Ovary (tissue), 9 donors: ENCODE measurements around the gene MCFD2. TPM values are rescaled to one million over a fixed set of nuclear protein-coding genes. Genes with fewer than 3 reads are reported as not detected.

Experiments
- DNase-seq, 5 donors: peaks; one replicate each; pipeline ENCODE4 v3.0.0-alpha.2; 2019 to 2020
- H3K27ac ChIP-seq, 2 donors: fragments of 200-600 bp; one replicate each; pipeline versions ENCODE4 v1.5.1 to v1.8.0; 2019 to 2022
- H3K27me3 ChIP-seq: fragments of 200-600 bp; one replicate; pipeline ENCODE4 v1.8.0; 2022
- H3K36me3 ChIP-seq: fragments of 200-600 bp; sonication (generic); one replicate; pipeline ENCODE4 v1.5.1; 2019
- H3K4me1 ChIP-seq: one replicate; pipeline ENCODE4 v1.8.1; 2013; ENCODE audit warnings: mild to moderate bottlenecking, moderate library complexity; ENCODE audit not compliant: insufficient read depth
- H3K4me3 ChIP-seq: fragments of 200-600 bp; sonication (generic); one replicate; pipeline ENCODE4 v1.5.1; 2017
- H3K9me3 ChIP-seq, 2 donors: fragments of 200-600 bp in 1 of 2; sonication (generic) in 1 of 2; one replicate each; pipeline versions ENCODE4 v1.5.1 to v1.8.1; 2013 to 2019; ENCODE audit warnings: mild to moderate bottlenecking in 1 of 2, moderate library complexity in 1 of 2
- CTCF ChIP-seq, 3 donors: fragments of 450-650 bp in 2 of 3; fragments of 200-600 bp in 1 of 3; IDR thresholded peaks; one replicate each; pipeline versions ENCODE4 v1.5.1 to v1.8.0; 2016 to 2022; ENCODE audit warnings: antibody characterized with exemption in 3 of 3, mild to moderate bottlenecking in 1 of 3
- EP300 ChIP-seq: sonication (generic); formaldehyde crosslinking; IDR thresholded peaks from one replicate; pipeline ENCODE4 v1.6.1; 2017; ENCODE audit warnings: antibody characterized with exemption
- POLR2A ChIP-seq: fragments of 450-650 bp; IDR thresholded peaks from one replicate; pipeline ENCODE4 v1.6.1; 2017; ENCODE audit warnings: antibody characterized with exemption, mild to moderate bottlenecking, moderate library complexity
- whole genome bisulfite sequencing, 3 donors: extraction: QIAGEN DNeasy Blood & Tissue Kit in 1 of 3; methylation state at CpG; one replicate each; pipeline versions ENCODE4 v1.1.5 to v1.1.7; 2013 to 2017; 5-methylcytosine and 5-hydroxymethylcytosine counted together
- intact Hi-C, 4 donors: fragments of 100-400 bp; cut with DNase I; formaldehyde crosslinking; loops; one replicate each; pipeline versions ENCODE4 v1.11.0 to v1.15.1; 2022 to 2023
- polyA plus RNA-seq, 2 donors: library from polyadenylated mRNA; stranded (reverse); fragments of 200-250 nt in 1 of 2; fragments of 350-450 nt in 1 of 2; fragmentation: Illumina TruSeq in 1 of 2; extraction: RNeasy Lipid Tissue Mini Kit (QIAGEN cat#74804) in 1 of 2; gene quantifications; one replicate each; pipeline ENCODE4 v1.2.3, GENCODE V29; 2013 to 2014
- total RNA-seq, 7 donors: library from RNA; depleted of rRNA in 2 of 7; stranded (reverse); fragments of >200 nt in 2 of 7; fragmentation: NEBNext Ultra II Directional in 3 of 7; extraction: Animal tissue kit (Norgen Biotek cat#: 25700) in 3 of 7; gene quantifications; one replicate each; pipeline versions ENCODE4 v1.1.0 to v1.2.4, GENCODE V29; 2016 to 2023
- donor health status: DM: no; HTN: no; CAD: no; lungs with moderate emphysema.
- donor health status: DM: no; HTN: no; CAD: no.
- donor health status: Bipolar disorder and iron deficiency.
- donor health status: DM: yes; HTN: yes; CAD: no.
- donor health status: DM: no; HTN: no; CAD: no.
- donor health status: DM: yes; HTN: yes; CAD: no.

MCFD2 gene
- total and polyA plus RNA-seq, 9 donors: 62.8 to 176 (median 134) TPM

- intact Hi-C loops: loop anchor here in 1 of 4 donors (10.0 kb wide), 1 partner anchor 75 kb away; no protein-coding TSS in a partner anchor
- H3K27me3 ChIP-seq: no peaks in the 10 kb centered on the region
- peaks cover 22% of the 10 kb centered on the region for H3K4me1 ChIP-seq
- no peak overlapping the region for H3K27ac ChIP-seq
- H3K9me3 ChIP-seq: no peaks in the 10 kb centered on the region
- DNase-seq: no peak
- H3K4me3 ChIP-seq: no peak overlapping the region
- TF ChIP-seq POLR2A (no peak), EP300 (no peak), CTCF (IDR thresholded peaks at IDR 0.05) (no peak)
- no peaks in the 10 kb centered on the region for H3K36me3 ChIP-seq
Observed at GRCh38 chr2:46879511-46879910, 36.1 kb downstream of the MCFD2 start.

- WGBS, 3 donors: 29 to 48% (median 33%) methylated on average over 8 of the region's 8 CpGs
- Histone ChIP-seq H3K27ac (no peak overlapping the region), H3K4me3 (no peak overlapping the region), H3K4me1 (peaks cover 24% of the 10 kb centered on the region), H3K9me3 (no peaks in the 10 kb centered on the region), H3K36me3 (no peaks in the 10 kb centered on the region), H3K27me3 (no peaks in the 10 kb centered on the region)
- no peak for TF ChIP-seq EP300
- no peak for TF ChIP-seq POLR2A
- no peak for TF ChIP-seq CTCF (IDR thresholded peaks at IDR 0.05)
- intact Hi-C loops: loop anchor here in 1 of 4 donors (10.0 kb wide), 1 partner anchor 74 kb away; no protein-coding TSS in a partner anchor
- DNase-seq: no peak
Observed at GRCh38 chr2:46878886-46879285, 36.7 kb downstream of the MCFD2 start.

GRCh38 chr2:46878240-46878877 is 37.2 kb downstream of the MCFD2 start:
- 91% methylated on average over 5 of the region's 5 CpGs for WGBS, 3 donors
- Histone ChIP-seq H3K27ac (no peak overlapping the region), H3K27me3 (no peaks in the 10 kb centered on the region), H3K36me3 (no peaks in the 10 kb centered on the region), H3K9me3 (no peaks in the 10 kb centered on the region), H3K4me1 (peaks cover 27% of the 10 kb centered on the region), H3K4me3 (no peak overlapping the region)
- TF ChIP-seq EP300: no peak
- no peak for TF ChIP-seq POLR2A
- TF ChIP-seq CTCF (IDR thresholded peaks at IDR 0.05): no peak
- DNase-seq: no peak
- intact Hi-C loops: loop anchor here in 1 of 4 donors (10.0 kb wide), 1 partner anchor 74 kb away; no protein-coding TSS in a partner anchor

- TF ChIP-seq POLR2A (no peak), CTCF (IDR thresholded peaks at IDR 0.05) (no peak), EP300 (no peak)
- Histone ChIP-seq H3K27me3 (no peaks in the 10 kb centered on the region), H3K4me1 (peaks cover 29% of the 10 kb centered on the region), H3K27ac (no peak overlapping the region), H3K4me3 (no peak overlapping the region), H3K36me3 (no peaks in the 10 kb centered on the region), H3K9me3 (no peaks in the 10 kb centered on the region)
- 91 to 96% (median 94%) methylated on average over 5 of the region's 5 CpGs for WGBS, 3 donors
- no peak for DNase-seq
- intact Hi-C loops: loop anchor here in 1 of 4 donors (10.0 kb wide), 1 partner anchor 73 kb away; no protein-coding TSS in a partner anchor
Observed at GRCh38 chr2:46877619-46878113, 37.9 kb downstream of the MCFD2 start.
